ENCODE results near the gene PGAP3. TPM values are rescaled to one million over a fixed set of nuclear protein-coding genes. Genes with fewer than 3 reads are reported as not detected.

The PGAP3 gene
- total RNA-seq, 2 donors from 2014 or later, result 22.6 to 29.3 TPM

GRCh38 chr17:39722965-39723848, 35.4 kb upstream of the PGAP3 start:
- peaks cover 67% of the 10 kb centered on the region for H3K36me3 Mint-ChIP-seq (ENCODE audit: low read depth)
- Histone ChIP-seq H3K36me3 (ENCODE audit: control insufficient read depth, insufficient read depth, low read length) (peaks cover 67% of the 10 kb centered on the region), H3K4me1 (ENCODE audit: control insufficient read depth, insufficient read depth, low read length) (no peaks in the 10 kb centered on the region), H3K27ac (ENCODE audit: low read depth, low read length) (no peak overlapping the region), H3K9me3 (ENCODE audit: control insufficient read depth, low read length) (no peaks in the 10 kb centered on the region), H3K27me3 (ENCODE audit: control insufficient read depth, insufficient read depth, low read length, poor library complexity, severe bottlenecking) (no peaks in the 10 kb centered on the region), H3K4me3 (ENCODE audit: low read length) (no peak overlapping the region), H3K9ac (ENCODE audit: extremely low read depth, low read length, poor library complexity, severe bottlenecking) (no peak overlapping the region)
- peak; percentile 90 for DNase-seq
- TF ChIP-seq CTCF (conservative IDR thresholded peaks at IDR 0.05), result no peak
- H3K9me3 Mint-ChIP-seq, result no peaks in the 10 kb centered on the region
- H3K27ac Mint-ChIP-seq, result no peak overlapping the region
- H3K27me3 Mint-ChIP-seq (ENCODE audit: insufficient read depth), result no peaks in the 10 kb centered on the region
- no peak overlapping the region for H3K4me3 Mint-ChIP-seq
- H3K4me1 Mint-ChIP-seq, result no peaks in the 10 kb centered on the region
- 86 to 91% methylated on average over 19 to 34 of the region's 34 CpGs for WGBS, 2 experiments (ENCODE audit: insufficient coverage in 1 of 2, insufficient read length in 1 of 2)

GRCh38 chr17:39722104-39722503, 34.2 kb upstream of the PGAP3 start:
- Mint-ChIP-seq H3K9me3 (no peaks in the 10 kb centered on the region), H3K4me3 (no peak overlapping the region), H3K27me3 (ENCODE audit: insufficient read depth) (no peaks in the 10 kb centered on the region), H3K4me1 (no peaks in the 10 kb centered on the region), H3K27ac (no peak overlapping the region), H3K36me3 (ENCODE audit: low read depth) (peaks cover 70% of the 10 kb centered on the region)
- H3K9ac ChIP-seq (ENCODE audit: extremely low read depth, low read length, poor library complexity, severe bottlenecking), result no peak overlapping the region
- TF ChIP-seq CTCF (conservative IDR thresholded peaks at IDR 0.05), result no peak
- H3K9me3 ChIP-seq (ENCODE audit: control insufficient read depth, low read length), result no peaks in the 10 kb centered on the region
- H3K27me3 ChIP-seq (ENCODE audit: control insufficient read depth, insufficient read depth, low read length, poor library complexity, severe bottlenecking), result no peaks in the 10 kb centered on the region
- WGBS, 2 experiments (ENCODE audit: insufficient coverage in 1 of 2, insufficient read length in 1 of 2), result 90 to 94% methylated on average over 2 to 6 of the region's 6 CpGs
- no peak overlapping the region for H3K4me3 ChIP-seq (ENCODE audit: low read length)
- peaks cover 73% of the 10 kb centered on the region for H3K36me3 ChIP-seq (ENCODE audit: control insufficient read depth, insufficient read depth, low read length)
- no peaks in the 10 kb centered on the region for H3K4me1 ChIP-seq (ENCODE audit: control insufficient read depth, insufficient read depth, low read length)
- no peak for DNase-seq
- H3K27ac ChIP-seq (ENCODE audit: low read depth, low read length), result no peak overlapping the region

DNA sequence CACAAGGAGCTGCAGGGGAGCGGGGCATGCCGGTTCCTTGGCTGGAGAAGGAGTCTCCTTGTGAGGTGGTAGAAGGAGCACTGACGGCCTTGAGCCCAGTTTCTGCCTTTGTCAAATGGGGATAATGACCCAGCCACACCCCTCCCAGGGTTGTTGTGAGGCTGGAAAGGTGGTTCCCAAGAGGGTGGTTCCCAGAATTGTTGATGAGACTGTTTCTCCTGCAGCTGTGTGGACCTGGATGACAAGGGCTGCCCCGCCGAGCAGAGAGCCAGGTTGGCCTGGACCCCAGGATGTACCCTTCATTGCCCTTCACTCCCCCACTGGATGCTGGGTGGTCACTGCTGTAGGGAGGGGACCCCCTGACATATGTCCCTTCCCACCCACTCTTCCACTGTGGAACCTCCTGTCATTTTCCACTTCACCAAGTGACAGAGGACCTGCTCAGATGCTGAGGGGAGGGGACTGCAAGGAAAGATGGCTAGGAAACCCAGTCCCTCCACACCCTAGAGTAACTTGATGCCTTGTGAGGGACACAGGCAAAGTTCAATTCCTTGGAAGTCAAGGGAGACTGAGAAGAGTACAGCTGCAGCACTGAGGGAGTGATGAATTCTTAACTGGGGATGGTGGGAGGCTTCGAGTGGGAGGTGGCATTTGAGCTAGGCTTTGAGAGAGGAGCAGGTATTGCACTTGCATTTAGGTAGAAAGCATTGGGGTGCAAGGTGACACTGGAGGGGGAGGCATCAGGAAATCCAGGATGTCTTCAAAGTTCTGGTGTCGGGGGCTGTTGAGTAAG, 31.9 kb upstream of the PGAP3 start:
- Histone ChIP-seq H3K36me3 (ENCODE audit: control insufficient read depth, insufficient read depth, low read length) (peaks cover 69% of the 10 kb centered on the region), H3K4me1 (ENCODE audit: control insufficient read depth, insufficient read depth, low read length) (no peaks in the 10 kb centered on the region), H3K27me3 (ENCODE audit: control insufficient read depth, insufficient read depth, low read length, poor library complexity, severe bottlenecking) (no peaks in the 10 kb centered on the region), H3K27ac (ENCODE audit: low read depth, low read length) (no peak overlapping the region), H3K9ac (ENCODE audit: extremely low read depth, low read length, poor library complexity, severe bottlenecking) (no peak overlapping the region), H3K9me3 (ENCODE audit: control insufficient read depth, low read length) (no peaks in the 10 kb centered on the region), H3K4me3 (ENCODE audit: low read length) (no peak overlapping the region)
- no peak for DNase-seq
- Mint-ChIP-seq H3K27me3 (ENCODE audit: insufficient read depth) (no peaks in the 10 kb centered on the region), H3K27ac (no peak overlapping the region), H3K4me1 (no peaks in the 10 kb centered on the region), H3K9me3 (no peaks in the 10 kb centered on the region), H3K36me3 (ENCODE audit: low read depth) (peaks cover 61% of the 10 kb centered on the region), H3K4me3 (no peak overlapping the region)
- WGBS, 2 experiments (ENCODE audit: insufficient coverage in 1 of 2, insufficient read length in 1 of 2), result 94% methylated on average over 4 to 7 of the region's 7 CpGs
- TF ChIP-seq CTCF (conservative IDR thresholded peaks at IDR 0.05), result no peak
